GM18858 (cell line): ENCODE measurements around the gene TUBG2.
A peak's percentile ranks its signal among the peaks of the same experiment; 100 is the strongest.

ENCODE experiments used
- ATAC-seq: cut with Tn5 transposase; IDR thresholded peaks from one replicate; pipeline ENCODE4 v1.9.1; 2021; ENCODE audit not compliant: unreplicated experiment

The TUBG2 gene

DNA sequence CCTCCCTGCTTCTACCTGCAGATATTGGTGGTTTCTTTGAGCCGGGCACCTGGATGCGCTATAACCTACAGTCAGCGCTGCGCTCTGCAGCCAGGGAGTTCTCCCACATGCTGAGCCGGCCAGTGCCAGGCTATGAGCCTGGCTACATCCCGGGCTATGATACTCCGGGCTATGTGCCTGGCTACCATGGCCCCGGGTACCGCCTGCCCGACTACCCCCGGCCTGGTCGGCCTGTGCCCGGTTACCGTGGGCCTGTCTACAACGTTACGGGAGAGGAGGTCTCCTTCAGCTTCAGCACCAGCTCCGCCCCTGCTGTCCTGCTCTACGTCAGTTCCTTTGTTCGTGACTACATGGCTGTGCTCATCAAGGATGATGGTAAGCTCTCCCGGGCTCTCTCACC lies 36.4 kb downstream of the TUBG2 start:
- no peak for ATAC-seq

DNA sequence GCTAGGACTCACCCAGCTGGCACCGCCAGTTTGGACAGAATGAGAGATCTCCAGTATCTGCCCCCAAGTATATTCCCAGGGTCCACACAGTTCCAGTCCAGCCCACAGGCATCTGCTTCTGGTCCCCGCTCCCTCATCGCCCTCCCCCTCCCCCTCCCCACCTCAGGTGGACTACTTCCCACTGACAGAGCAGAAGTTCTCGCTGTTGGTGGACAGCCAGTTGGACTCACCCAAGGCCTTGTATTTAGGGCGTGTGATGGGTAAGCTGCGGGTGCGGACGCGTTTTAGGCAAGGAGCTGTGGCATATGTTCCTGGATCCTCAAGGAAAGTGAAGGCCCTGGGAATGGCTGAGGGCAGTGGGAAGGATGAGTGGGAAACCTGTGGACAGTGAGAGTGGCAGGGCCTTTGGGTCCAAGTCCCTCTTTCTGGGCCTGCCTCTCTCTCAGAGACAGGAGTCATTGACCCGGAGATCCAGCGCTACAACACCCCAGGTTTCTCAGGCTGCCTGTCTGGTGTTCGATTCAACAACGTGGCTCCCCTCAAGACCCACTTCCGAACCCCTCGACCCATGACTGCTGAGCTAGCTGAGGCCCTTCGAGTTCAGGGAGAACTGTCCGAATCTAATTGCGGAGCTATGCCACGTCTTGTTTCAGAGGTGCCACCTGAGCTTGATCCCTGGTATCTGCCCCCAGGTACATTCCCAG lies 38.2 kb downstream of the TUBG2 start:
- ATAC-seq = no peak

DNA sequence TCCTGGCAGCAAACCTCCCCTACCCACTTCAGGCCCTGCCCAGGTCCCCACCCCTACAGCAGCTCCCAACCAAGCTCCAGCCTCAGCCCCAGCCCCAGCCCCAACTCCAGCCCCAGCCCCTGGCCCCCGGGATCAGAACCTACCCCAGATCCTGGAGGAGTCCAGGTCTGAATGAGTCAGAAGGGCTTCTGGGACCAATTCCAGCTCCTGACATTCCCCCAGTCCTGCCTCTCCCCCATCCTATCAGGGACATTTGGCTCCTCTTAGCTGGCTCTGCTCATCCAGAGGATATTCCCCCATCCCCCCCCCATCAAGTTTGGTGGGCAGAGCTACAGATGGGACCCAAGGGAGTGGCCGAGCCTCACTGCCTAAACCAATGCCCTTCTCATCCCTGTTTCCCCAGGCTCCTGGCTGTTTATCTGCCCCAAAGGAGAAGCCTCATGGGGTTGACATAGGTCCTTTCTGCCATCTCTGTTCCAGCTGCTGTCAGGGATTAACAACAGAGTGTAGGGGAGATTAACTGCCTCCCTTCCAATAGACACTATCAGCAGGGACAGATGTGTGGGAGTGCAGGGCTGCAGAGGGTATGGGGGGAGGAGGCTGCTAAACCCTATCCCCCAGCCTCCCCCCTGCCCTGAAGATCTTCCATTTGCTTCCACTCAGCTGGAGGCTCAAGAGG lies 39.8 kb downstream of the TUBG2 start:
- no peak for ATAC-seq

DNA sequence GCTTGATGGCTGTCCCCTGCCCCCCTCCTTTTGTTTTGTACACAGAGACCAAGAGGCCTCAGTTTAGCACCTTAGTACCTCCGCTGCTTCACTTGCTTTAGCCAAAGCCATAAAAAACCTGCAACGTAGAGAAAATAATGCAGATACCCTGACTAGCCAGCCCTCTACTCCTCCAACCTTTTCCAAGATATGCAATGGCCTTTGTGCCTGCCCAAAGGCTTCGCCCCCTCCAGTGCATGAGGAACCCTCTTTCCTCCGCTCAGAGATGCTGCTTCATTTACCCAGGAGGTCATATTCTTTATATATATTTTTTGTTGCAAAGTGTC lies 40.3 kb downstream of the TUBG2 start:
- no peak for ATAC-seq

DNA sequence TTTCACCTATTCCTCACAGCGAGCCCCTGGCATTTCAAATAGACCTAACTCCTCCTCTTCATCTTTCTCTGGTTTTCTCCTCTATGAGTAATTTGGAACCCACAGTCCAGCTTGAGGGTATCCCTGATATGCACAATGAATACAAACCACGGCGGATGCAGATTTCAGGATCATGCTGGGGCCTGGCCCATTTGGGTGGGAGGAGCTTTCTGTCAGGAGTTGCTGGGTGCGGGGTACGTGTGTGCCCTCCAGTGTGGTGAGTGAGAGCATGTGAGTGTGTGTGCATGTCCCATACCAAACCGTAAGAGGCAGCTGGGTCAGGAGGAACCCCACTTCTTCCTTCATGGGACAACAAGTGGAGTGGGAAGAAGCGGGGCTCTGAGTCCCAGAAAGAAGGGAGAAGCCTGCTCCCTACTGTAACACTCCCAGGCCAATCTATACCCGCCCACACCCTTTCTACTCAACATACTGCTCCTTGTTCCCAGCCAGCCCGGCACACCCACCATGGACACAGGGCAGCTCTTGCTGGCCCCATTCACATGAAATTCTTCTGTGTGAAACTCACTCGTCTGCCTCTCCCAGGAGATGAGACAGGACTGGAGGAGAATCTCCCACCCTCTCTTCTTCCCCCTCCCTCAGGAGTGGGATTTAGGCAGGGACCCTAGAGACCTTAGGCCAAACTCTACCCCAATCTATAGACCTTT lies 41.7 kb downstream of the TUBG2 start:
- no peak for ATAC-seq

DNA sequence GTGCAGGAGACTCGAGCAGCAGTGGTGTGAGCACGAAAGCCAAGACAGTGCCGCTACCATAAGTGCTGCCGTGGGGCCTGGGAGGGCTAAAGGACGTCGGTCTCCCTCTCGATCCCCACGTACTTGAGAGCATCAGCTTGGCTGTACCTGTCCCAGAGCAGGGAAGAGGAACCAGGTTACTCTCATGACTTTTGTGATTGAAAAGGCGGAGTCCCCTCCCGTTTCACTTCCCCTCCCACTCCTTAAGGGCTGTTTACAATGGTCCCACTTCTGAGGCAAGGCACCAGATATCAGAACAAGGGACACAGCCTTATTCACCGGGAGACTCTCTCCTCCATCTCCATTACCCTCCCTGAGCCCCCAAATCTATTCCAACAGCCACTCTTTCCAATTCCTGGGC lies 43.4 kb downstream of the TUBG2 start:
- ATAC-seq = no peak

DNA sequence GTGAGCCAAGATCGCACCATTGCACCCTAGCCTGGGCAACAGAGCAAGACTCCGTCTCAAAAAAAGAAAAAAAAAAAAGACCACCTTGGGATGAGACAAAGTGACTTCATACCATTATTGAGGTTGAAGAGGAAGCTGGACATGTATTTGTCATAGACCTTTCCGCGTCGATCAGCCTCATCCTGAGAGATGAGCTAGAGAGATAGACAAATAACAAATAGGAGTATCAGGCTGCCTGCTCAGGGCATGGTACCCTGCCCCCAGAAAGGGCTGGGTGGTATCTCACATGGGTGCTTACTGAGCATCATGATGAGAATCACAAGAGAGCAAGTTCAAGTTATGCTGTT lies 45.4 kb downstream of the TUBG2 start:
- peak; percentile 16 for ATAC-seq

DNA sequence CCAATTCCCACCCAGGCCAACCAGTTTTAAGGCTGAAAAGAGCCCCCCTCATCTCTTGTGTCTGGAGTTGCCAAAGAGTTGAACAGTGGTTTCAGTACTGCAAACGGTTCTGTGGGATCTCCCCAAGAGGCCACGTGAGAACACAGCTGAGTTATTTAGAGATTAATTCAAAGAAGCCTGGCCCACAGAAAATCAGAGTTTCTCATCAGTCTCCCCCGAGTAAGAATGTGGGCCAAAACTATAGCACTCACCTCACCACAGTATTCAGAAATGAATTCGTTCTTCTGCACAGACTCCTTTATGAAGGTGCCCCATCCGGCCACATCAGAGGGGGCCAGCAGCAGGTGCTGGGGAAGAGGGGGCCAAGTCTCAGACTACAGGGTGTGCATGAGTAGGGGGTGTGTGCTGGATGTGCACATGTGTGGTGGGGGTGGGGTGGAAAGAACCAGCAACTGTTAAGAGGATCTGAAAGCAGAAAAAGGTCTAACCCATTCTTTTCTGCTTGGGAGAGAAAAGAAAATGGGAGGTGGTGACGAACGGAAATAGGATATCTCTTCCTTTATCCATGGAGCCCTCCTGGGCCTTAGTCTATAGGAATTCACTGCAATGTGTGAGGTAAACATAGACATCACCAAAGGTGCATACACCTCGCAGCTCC lies 45.9 kb downstream of the TUBG2 start:
- peak; percentile 63 for ATAC-seq

DNA sequence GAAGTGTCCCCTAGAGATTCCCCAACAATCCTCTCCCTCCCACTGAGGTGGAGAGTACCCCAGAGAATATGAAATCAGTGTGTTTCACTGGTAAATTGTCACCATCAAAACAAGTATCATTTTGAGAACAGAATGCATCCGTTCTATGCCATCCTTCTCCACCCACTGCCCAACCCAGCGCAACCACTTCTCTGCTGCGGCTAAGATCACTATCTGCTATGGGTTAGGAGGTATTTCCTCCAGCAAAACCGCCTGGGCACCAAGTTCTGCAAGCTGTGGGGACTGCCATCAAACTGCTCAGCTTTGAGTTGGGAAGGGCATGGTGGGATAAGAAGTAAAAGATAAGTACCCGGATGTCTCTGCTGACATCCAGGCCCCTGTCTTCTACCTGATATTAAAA lies 47.6 kb downstream of the TUBG2 start:
- no peak for ATAC-seq

DNA sequence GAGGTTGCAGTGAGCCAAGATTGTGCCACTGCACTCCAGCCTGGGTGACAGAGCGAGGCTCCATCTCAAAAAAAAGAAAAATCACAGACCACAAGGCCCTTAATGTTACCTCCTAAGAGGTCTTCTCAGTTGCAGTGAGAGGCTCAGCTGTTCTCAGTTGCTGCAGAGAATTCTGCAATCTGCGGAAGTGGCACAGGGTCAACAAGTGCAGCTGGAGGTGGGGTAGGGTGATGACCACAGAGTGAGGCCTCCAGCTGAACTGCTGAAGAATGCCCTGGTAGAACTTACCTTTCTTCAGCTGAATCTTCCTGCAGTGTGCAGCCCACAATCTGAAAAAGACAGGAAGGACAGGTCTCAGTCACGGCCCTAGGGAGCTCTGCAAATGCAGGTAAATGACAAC lies 49.5 kb downstream of the TUBG2 start:
- ATAC-seq = no peak

DNA sequence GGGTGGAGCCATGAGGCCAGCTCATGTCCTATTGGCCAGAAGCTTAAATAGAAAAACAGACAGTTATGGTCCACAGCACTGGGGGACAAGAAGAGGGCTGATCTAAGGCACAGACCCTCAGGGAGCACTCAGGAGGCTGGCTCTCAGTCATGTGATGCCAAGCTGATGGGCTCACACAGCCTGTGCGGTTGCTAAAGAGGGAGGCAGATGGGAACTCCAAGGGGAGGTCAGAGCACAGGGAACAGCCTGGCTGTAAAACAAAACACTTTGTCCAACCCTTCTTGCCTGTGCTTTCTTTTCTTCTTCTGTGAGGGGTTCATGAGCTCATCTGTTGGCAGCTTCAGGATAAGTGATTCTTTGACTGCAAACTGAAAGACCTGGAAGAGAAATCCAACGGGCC lies 50.5 kb downstream of the TUBG2 start:
- ATAC-seq = no peak
